HG03039 (cell line): ENCODE data around the gene TRPM8.

ENCODE experiments used
- ATAC-seq: cut with Tn5 transposase; IDR thresholded peaks from one replicate; pipeline ENCODE4 v1.9.1; 2021; ENCODE audit warnings: mild to moderate bottlenecking, moderate library complexity; ENCODE audit not compliant: unreplicated experiment

The TRPM8 gene

GRCh38 chr2:234033885-234034284 lies 116.7 kb downstream of the TRPM8 start:
- ATAC-seq, result no peak

GRCh38 chr2:234038076-234038802 lies 121.1 kb downstream of the TRPM8 start:
- no peak for ATAC-seq

- ATAC-seq, result no peak
Observed at GRCh38 chr2:234044157-234044556, 127.0 kb downstream of the TRPM8 start.

GRCh38 chr2:234046521-234046920 lies 129.3 kb downstream of the TRPM8 start:
- no peak for ATAC-seq

- no peak for ATAC-seq
Observed at GRCh38 chr2:234047361-234047760, 130.2 kb downstream of the TRPM8 start.

GRCh38 chr2:234048049-234048448 lies 130.9 kb downstream of the TRPM8 start:
- no peak for ATAC-seq

- ATAC-seq, result no peak
Observed at GRCh38 chr2:234050455-234051135, 133.4 kb downstream of the TRPM8 start, which contains the start of gene SPP2. Gene SPP2, plus strand, starts transcription at chr2:234050702. Its CDS starts 85 bp downstream, at chr2:234050787.

GRCh38 chr2:234051374-234052070 lies 134.3 kb downstream of the TRPM8 start:
- ATAC-seq, result no peak

GRCh38 chr2:234058881-234059280 lies 141.7 kb downstream of the TRPM8 start:
- ATAC-seq, result no peak

GRCh38 chr2:234060236-234060635 lies 143.1 kb downstream of the TRPM8 start:
- no peak for ATAC-seq

- ATAC-seq, result no peak
Observed at GRCh38 chr2:234061624-234062257, 144.6 kb downstream of the TRPM8 start.

GRCh38 chr2:234066587-234066986 lies 149.4 kb downstream of the TRPM8 start:
- no peak for ATAC-seq
